ENCODE results near the gene ARSG. TPM values are rescaled to one million over a fixed set of nuclear protein-coding genes. Genes with fewer than 3 reads are reported as not detected.
A peak's percentile ranks its signal among the peaks of the same experiment; 100 is the strongest.

The ARSG gene
- total RNA-seq, 3 donors from 2014 or later: 9.3 to 14.8 (median 9.5) TPM

DNA sequence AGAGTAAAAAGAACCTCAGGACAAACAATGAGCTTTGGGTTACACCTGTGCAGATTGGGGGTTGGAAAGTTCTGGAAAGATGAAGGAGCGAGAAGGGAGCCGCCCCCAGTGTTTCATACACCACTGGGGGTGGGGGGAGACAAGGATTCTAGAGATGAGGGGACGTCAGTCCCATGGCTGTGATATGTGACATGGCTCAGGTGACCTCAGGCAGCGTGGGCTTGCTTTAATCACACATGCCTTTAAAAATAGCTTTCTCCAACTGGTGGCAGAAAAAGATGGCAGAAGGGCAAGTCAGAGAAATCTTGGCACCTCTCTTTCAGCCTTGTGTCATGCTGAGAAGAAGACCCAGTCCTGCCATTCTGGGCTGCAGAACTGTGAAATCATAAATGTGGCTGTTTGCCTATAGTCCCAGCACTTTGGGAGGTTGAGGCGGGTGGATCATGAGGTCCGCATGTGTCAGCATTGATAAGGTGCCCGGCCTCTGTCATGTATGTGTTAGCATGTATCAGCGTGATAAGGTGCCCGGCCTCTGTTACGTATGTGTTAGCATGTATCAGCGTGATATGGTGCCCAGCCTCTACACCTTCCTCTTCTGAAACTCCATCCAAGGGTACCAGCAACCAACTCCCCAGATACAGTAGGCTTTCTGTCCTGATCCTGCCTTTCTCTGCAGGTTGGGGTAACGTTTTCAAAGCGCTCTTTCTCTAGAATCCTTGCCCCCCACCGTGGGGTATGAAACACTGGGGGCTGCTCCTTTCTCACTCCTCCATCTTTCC, 141.0 kb downstream of the ARSG start:
- intact Hi-C loops (cut with DNase I; ENCODE audit: low total_unique reads): no loop called here
- H3K36me3 ChIP-seq: peaks cover 4% of the 10 kb centered on the region
- peak in 1 of 2 donors; percentile 6 for DNase-seq (ENCODE audit: low spot score in 2 of 2)

DNA sequence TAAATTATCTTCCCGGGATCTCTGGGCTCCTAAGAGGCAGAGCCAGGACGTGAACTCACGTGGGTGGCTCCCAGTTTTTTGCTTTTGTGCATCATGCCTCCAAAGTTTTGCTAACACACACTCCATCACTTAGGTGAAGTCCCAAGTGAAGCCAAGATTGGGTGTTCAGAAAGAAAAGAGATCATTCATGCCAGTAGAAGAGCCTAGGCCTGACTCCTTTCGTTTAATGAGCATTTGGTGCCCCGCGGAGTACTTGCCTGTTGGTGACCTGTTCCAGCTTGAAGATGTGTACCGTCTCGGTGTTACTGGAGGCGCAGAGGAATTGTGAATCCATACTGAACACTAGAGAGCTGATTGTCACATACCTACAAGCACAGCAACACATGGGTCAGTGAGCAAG, 141.9 kb downstream of the ARSG start:
- intact Hi-C loops (cut with DNase I; ENCODE audit: low total_unique reads): no loop called here
- H3K27me3 ChIP-seq: no peaks in the 10 kb centered on the region
- H3K27ac ChIP-seq: no peak overlapping the region
- H3K36me3 ChIP-seq: peaks cover 4% of the 10 kb centered on the region
- TF ChIP-seq POLR2AphosphoS5 (IDR thresholded peaks at IDR 0.05) (no peak), POLR2A (IDR thresholded peaks at IDR 0.05) (no peak)
- no peaks in the 10 kb centered on the region for H3K9me3 ChIP-seq
- H3K4me3 ChIP-seq: no peak overlapping the region
- peak in 1 of 2 donors; percentile 4 for DNase-seq (ENCODE audit: low spot score in 2 of 2)
- H3K4me1 ChIP-seq: peaks cover 6 to 8% of the 10 kb centered on the region in 2 donors

More for the DNA sequence above, 141.0 kb downstream of the ARSG start:
- Histone ChIP-seq H3K9me3 (no peaks in the 10 kb centered on the region), H3K4me1 (peaks cover 6 to 8% of the 10 kb centered on the region in 2 donors), H3K27me3 (no peaks in the 10 kb centered on the region), H3K27ac (no peak overlapping the region), H3K4me3 (no peak overlapping the region)
- TF ChIP-seq CTCF (IDR thresholded peaks at IDR 0.05) (no peak), POLR2AphosphoS5 (IDR thresholded peaks at IDR 0.05) (no peak), POLR2A (IDR thresholded peaks at IDR 0.05) (no peak)

DNA sequence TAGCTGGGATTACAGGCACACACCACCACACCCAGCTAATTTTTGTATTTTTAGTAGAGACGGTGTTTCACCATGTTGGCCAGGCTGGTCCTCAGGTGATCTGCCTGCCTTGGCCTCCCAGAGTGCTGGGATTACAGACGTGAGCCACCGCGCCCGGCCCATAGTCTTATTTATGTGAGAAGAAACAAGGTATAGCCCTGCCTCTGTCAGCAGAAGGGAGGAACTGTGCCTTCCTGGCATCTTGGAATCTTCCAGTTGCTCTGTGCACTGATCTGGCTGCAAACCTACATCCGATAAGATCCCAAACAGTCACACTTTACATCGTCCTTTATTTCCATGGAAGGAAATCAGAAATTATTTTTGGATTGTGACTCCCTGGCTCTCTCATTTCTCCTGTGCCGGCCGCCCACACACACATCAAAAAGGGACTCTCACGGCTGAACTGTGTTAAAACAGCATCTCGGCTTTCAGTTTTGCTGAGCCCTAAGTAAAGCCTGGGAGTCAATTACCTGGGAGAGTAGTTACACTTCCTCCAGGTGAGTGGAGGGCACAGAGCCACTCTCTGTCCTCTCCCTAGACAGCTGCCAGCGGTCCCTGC, 142.7 kb downstream of the ARSG start:
- no peak for TF ChIP-seq CTCF (IDR thresholded peaks at IDR 0.05)
- peak in 1 of 2 donors; percentile 9 for DNase-seq (ENCODE audit: low spot score in 2 of 2)
- Histone ChIP-seq H3K4me1 (peaks cover 6 to 8% of the 10 kb centered on the region in 2 donors), H3K9me3 (no peaks in the 10 kb centered on the region), H3K36me3 (peaks cover 4% of the 10 kb centered on the region), H3K27ac (no peak overlapping the region), H3K4me3 (no peak overlapping the region), H3K27me3 (no peaks in the 10 kb centered on the region)
- intact Hi-C loops (cut with DNase I; ENCODE audit: low total_unique reads): no loop called here

DNA sequence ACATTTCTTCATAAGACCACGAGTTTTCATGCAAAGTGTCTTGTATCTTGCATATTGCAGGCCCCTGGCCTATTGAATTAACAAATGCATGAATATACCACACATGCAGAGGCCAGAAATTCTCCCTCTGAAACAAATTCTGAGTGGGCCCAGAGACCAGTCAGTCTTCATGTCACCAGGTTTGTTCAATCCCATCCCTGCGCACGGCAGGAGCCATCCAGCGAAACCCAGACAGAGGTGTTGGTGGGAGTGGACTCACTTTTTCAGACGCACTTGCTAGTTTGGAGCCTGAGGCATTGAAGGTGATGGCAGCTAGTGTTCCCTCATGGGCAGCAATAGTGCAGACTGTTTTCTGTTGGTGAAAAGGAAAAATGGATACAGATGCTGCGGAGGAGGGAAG, 144.1 kb downstream of the ARSG start:
- intact Hi-C loops (cut with DNase I; ENCODE audit: low total_unique reads): no loop called here
- peak in 1 of 2 donors; percentile 14 for DNase-seq (ENCODE audit: low spot score in 2 of 2)

More for the DNA sequence above, 144.1 kb downstream of the ARSG start:
- Histone ChIP-seq H3K4me1 (peaks cover 6 to 8% of the 10 kb centered on the region in 2 donors), H3K27ac (peak overlapping the region in 1 of 2 donors; percentile 68), H3K27me3 (no peaks in the 10 kb centered on the region), H3K36me3 (peaks cover 4% of the 10 kb centered on the region), H3K9me3 (no peaks in the 10 kb centered on the region), H3K4me3 (no peak overlapping the region)
- TF ChIP-seq POLR2A (IDR thresholded peaks at IDR 0.05) (no peak), CTCF (IDR thresholded peaks at IDR 0.05) (no peak), POLR2AphosphoS5 (IDR thresholded peaks at IDR 0.05) (no peak)
